Measurements from ENCODE around the gene BATF2.
"Not testable (repeated sequence)": the region's sequence is repeated elsewhere in the genome, so short reads cannot be mapped to it uniquely, and the experiment has no call there.

The BATF2 gene

DNA sequence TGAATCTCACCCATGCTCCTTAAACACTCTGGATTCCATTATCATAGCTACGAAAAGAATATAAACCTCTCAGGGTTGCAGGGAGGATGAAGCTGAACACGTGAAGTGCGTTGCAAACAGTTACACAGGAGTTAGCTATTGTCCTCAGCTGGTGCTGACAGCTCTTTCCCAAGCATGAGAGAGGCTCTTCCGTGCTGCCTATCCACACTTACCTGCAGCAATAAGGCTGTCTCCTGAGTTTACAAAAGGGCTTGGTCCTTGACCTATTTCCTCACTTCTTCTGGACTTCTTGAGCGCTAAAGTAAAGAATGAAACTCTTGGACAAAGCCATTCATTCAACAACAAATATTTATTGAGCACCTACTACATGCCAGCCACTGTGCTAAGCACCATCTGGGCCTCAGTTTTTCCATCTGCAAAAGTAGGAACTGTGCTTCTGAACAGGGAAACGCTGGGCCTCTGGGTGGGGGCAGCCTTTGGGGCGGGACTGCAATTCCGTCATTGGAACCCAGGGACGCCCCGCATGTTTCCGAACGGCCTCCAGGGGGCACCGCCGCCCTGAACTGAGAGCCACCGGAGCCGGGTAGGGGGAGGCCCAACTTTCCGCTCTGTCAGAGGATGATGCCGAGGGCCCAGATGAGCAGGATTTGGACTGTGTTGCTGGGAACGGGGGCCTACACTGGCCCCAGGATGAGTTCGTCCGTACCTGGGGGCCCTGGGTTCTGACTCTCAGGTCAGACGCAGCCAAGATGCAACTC, 16.5 kb upstream of the BATF2 start:
- peak; percentile 88 for DNase-seq

DNA sequence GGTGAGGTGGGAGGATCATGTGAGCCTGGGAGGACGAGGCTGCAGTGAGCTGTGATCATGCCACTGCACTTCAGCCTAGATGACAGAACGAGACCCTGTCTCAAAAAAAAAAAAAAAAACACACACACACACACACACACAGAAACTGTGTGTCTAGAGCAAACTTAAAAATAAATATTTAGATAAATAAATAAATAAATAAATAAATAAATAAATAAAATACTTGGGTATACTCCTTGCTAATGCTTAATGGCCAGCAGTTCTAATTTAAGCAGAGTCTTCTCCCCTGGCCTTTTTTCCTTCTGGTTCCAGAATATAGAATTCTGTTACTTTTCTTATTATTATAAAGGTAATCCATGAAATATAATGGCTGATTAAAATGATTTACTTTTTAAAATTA, 12.1 kb upstream of the BATF2 start:
- no peak for DNase-seq

DNA sequence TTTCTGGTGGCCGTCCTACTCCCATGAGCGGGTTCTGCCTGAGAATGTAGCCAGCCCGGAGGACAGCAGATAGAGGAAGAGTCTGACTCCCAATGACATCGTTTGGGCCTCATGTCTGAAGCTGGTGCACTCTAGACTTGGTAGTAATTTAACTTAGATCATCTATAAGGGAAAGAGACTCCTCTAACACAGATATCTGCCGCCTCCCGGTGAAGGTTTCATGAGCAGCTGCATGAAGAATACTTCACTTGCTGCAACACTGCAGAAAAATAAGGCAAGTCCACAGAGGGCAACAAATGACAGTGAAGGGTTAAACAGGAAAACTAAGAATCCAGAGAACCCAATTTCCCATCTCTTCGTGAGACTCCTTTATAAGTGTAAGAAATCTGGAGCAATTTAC, 11.2 kb upstream of the BATF2 start:
- DNase-seq: no peak

DNA sequence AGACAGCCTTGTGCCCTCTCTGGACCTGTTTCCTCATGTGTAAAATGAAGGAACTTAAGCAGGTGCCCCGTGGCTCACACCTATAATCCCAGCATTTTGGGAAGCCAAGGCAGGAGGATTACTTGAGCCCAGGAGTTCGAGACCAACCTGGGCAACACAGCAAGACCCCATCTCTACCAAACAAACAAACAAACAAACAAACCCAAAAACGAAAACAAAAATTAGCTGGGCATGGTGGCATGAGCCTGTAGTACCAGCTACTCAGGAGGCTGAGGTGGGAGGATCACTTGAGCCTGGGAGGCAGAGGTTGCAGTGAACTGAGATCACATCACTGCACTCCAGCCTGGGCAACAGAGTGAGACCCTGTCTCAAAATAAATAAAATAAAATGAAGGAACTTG, 7.2 kb upstream of the BATF2 start:
- DNase-seq: not testable (repeated sequence)

DNA sequence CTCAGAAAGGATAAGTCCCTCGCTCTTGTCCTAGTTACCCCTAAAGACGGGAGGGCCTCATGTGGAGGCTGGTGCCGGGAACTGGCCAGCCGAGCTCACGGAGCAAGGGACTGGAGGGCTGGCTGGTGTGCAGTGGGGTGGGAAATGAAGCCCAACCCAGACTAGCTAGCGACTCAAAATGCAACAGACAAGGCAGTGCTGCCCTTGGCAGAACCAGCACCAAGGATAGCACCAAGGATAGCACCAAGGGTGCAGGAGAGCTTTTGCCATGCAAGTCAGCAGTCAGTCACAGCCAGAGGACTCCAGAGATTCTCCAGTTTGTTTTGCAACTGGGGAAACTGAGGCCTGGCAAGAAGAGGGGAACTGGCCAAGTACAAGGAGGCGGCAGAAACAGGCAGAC, 6.5 kb upstream of the BATF2 start:
- no peak for DNase-seq

DNA sequence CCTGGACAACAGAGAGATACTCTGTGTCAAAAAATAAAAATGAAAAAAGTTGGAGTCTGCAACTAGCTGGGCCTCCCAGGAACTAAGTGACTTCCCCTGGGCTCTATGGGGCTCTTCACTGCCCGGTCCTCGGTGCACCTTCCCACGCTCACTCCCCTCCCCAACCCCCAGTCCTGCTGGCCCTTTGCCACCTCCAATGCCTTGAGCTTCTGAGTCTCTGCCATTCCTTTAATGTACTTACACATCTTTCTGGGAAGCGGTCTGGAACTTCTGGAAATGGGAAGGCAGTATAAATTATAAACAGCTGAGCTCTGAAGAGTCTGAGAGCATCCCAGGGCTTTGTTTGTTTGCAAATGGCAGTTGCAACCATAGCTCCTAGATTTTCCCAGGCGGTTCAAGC, 5.9 kb upstream of the BATF2 start:
- DNase-seq: no peak

DNA sequence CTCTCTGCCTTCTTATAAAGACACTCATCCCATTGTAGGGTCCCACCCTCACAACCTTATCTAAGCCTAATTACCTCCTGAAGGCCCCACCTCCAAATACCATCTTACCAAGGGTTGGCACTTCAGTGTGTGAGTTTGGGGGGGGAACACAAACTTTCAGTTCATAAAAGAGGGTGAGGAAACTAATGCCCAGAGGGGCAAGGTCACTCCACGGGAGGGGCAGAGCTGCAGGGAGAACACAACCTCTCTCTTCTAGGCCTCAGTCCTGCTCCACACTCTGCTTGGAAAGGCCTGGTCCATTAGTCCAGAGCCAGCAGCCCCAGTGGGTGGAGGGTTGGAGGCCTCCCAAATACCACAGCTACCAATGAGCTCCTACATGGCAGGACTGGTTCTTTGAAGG, 2.7 kb upstream of the BATF2 start:
- no peak for DNase-seq

DNA sequence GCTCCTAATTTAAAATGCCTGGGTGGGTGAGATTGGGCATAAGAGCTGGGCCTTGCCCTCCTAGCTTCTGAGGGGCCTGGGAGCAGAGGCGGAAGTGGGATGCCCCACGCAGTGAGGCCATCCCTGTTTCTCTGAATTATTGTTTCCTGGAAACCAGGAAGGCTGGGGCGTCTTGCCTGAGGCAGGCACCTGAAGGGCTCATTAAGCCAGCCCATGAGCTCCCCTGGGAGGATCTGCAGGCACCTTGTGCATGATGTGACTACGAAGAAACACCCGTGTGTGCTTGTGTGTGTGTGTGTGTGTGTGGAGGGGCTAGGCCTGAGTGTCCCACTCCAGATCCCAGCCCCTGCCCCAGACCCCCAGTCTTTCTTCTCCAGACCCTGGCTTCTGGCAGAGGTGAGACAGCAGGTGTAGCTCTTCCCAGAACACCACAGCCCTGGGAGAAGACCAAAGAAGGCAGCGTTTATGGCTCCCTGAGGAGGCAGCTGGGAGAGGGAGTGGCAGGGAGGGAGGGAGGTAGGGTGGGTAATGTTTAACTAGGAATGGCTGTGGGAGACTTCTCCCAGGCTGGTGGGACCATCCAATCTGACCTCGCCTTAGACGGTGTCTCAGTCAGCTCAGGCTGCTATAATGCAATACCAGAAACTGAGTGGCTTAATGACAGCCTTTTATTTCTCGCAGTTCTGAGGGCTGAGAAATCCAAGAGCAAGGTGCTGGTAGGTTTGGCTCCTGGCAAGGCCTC, 2.1 kb upstream of the BATF2 start:
- no peak for DNase-seq

DNA sequence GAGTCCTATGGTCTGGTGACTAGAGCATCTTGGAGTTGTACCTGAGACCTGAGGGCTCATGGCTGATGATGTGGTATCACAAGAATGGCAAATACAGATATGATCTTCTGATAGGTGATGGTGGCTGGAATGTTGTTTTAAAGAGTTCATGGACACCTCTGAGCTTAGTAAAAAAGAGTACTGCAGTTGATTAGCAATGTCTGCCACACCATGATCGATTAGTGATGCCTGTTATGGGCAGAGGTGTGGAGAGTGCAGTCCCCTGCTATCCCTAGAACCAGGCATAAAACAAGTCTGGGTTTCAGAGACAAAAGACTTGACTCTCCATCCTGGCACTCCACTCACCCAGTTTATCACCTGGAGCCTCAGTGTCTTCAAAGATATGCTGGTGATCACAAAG, 1.4 kb upstream of the BATF2 start:
- no peak for DNase-seq

DNA sequence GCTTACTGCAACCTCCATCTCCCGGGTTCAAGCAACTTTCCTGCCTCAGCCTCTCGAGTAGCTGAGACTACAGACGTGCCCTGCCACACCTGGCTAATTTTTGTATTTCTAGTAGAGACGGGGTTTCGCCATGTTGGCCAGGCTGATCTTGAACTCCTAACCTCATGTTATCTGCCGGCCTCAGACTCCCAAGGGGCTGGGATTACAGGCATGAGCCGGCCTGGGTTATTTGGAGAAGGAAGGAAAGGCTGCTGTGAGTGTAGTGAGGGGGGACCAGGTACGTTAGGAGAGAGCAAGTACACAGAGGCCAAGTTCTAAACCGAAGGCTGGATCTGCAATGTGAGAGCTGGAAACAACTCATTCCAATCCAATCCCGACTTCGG, 453 bp downstream of the BATF2 start:
- DNase-seq: no peak

DNA sequence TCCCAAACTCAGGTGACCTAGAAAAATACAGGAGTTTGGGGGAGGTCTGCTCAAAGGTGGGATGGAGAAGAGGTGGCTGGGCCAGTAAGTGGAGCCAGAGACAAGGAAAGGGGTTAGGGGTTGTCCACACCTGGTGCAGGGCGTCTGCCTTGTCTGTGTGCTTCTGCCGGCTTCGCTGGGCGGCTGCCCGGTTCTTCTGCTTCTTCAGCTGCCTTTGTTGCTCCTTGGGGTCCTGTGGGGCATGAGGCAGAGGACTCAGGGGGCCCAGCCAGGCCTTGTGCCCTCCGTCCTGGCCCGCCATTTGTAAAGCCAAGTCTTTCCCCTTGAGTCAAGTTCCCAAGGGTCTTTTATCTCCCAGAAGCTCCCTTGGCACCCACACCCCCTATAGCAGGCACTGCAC, 2.5 kb downstream of the BATF2 start:
- DNase-seq: no peak

DNA sequence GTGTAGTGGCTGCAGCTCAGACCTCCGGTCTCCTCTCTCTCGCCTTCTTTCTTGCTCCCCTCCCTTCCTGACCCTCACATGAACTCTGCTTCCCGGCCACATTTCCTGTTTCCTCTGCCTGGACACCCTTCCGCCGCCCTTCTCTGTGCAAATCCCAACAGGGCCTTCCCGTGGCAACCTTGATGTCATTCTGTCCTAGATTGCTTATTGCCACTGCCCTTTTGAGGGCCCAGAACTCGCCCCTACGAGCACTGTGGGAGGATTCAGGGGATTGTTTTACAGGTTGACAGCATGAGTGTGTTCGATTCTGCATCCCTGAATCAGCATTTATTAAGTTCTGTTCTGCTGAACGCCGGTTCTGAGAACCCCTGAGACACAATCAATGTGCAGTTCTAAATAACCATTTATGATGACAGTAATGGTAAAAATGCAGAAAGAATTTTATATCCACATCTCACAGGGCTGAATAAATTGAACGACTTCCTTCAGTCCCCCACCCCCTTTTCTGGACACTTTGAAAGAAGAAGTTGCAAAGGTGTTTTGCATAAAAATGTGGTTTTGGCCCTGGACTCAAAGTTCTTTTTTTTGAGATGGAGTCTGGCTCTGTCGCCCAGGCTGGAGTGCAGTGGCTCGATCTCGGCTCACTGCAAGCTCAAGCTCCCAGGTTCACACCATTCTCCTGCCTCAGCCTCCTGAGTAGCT, 6.4 kb downstream of the BATF2 start:
- no peak for DNase-seq

DNA sequence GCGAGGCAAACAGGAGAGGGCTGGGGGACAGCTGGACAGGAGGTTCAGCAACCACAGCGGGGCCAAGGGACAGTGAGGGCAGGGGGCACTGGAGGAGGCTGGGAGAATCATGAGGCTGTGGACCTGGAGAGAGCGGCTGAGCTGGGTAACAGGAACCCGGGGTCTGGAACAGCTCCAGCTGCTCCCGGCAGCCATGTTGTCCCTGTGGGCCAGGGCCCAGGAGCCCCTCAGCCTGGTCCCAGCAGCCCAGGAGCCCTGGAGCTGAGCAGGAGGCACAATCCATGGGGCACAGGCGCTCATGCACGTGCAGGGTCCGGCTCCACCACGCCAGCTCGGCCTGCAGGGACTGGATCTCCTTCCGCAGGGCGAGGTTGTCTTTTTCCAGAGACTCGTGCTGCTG, 7.4 kb downstream of the BATF2 start:
- DNase-seq: no peak

DNA sequence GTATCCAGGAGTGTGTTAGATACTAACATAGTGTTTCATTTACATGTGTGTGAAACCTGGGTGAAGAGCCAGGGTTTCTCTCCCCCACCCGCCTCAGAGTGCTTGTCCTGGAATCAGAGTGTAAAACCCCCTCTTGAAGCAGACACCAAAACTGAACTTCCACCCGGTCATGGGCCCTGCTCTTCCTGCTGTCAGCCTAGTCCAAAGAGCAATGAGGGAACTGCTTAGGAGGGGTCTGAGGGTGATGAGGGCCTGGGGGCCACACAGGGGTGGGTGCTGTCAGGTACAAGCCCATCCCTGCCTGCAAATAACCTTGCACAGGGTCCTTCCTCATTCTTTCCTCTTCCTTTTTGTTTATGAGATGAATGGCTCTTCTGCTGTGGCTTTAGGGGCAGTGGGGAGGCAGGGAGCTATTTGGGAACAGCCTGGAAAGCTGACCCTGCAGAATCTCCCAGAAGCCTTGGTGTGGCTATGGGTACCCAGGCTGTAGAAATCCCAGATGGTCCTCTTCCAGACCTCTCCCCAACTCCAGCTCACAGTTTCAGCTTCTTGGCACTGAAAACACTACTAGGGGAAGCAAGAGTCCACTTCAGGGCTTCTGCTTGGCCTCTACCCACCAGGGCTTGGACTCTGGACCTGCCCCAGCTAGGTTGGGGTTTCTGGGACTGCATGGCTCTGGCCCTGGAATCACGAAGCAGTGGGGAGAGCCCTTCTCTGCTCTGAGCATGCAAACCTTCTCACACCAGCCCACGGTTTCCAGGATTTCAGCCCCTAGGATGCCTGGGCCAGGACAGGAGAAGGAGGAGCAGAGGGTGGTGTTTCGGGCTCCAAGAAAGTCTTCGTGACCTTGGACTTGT, 8.5 kb downstream of the BATF2 start:
- no peak for DNase-seq

DNA sequence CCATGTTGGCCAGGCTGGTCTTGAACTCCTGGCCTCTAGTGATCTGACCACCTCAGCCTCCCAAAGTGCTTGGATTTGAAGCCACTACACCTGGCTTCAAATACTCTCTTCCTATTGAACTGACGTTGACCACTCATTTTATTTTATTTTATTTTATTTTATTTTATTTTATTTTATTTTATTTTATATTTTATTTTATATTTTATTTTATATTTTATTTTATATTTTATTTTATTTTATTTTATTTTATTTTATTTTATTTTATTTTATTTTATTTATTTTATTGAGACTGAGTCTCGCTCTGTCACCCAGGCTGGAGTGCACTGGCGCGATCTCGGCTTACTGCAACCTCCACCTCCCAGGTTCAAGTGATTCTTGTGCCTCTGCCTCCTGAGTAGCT, 13.4 kb downstream of the BATF2 start:
- not testable (repeated sequence) for DNase-seq

DNA sequence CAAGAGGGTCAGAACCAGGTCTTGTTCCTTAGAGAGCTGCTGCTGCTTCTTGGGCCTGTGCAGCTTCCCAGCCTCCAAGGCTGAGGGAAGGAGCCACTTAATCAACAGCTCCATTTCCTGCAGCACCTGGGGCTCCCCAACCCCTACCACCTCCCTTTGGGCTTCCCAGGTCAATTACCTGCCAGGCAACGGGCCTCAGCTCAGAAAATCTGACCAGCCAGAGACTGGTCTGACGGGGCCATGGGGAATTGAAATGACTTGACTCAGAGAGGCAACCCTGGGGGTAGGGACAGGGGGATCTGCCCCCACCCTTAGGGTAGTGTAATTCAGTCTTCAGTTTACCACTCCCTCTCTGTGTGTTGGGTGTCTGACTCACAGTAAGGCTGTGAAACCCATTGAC, 20.1 kb downstream of the BATF2 start:
- DNase-seq: no peak

DNA sequence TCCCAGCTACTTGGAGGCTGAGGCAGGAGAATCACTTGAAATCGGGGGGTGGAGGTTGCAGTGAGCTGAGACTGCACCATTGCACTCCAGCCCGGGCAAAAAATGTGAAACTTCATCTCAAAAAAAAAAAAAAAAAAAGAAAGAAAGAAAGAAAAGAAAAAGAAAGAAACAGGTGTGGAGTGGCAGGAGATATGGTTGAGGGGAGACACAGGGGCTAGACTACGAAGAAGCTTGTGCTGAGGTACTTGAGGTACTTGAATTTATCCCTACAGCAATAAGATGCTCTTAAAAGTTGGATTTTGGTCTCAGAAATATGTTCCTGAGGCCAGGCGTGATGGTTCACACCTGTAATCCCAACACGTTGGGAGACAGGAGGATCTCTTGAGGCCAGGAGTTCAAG, 22.6 kb downstream of the BATF2 start:
- DNase-seq: no peak

DNA sequence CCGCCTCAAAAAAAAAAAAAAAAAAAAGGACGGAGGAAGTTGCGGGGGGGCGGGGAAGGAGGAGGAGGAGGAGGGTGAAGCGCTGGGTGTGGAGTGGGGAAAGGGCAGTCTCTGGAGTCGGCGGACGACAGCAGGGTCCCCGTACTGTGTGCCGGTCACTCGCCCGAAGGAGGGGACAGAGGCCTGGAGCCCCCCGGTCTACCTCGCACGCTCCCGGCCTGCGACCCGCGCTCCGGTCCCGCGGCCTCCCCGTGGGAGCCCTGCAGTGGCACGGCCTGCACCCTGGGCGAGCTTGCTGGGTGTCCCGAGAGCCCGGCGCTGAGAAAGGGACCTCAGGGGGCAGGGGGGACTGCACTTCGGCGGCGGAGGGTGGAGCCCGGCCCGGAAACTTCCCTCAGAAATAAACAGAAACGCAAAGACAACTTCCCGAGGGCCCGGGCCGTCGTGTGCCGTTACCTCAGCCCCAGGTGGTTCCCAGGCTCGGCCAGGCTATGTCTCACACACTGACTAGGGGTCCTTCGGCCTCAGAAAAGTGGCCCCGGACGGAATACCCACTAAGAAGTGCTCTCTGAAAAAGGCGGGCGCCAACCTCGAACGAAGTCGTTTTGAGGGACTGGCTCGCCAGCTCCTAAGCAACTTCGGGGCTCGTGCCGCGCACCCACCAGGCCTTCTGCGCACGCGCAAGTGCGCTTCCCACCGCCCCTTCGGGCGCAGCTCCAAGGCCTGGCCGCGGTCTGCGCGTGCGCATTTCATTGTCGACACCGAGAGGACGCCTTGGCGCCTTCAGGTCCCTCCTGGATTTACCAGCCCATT, 25.1 kb downstream of the BATF2 start, which contains the start of gene MAJIN:
TSS of gene MAJIN (minus strand) at position 688 of the 813 bp plus-strand sequence. CDS start 12,703 bp downstream, outside the sequence.
- DNase-seq: peak; percentile 80

DNA sequence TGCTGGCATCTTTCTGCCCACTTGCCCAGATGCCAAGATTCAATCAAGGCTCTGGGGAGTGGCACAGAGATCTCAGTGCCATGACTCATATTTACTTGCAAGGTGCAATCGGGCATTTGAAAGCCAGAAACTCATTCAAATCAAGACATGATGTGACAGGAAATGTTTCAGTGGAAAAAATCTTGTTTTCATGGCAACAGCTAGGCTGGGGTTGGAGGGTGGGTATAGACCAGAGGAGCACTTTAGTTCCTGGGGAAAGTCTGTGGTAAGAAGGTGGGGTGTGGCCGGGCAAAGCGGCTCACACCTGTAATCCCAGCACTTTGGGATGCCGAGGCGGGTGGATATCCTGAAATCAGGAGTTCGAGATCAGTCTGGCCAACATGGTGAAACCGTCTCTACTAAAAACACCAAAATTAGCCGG, 26.0 kb downstream of the BATF2 start:
- peak; percentile 8 for DNase-seq

DNA sequence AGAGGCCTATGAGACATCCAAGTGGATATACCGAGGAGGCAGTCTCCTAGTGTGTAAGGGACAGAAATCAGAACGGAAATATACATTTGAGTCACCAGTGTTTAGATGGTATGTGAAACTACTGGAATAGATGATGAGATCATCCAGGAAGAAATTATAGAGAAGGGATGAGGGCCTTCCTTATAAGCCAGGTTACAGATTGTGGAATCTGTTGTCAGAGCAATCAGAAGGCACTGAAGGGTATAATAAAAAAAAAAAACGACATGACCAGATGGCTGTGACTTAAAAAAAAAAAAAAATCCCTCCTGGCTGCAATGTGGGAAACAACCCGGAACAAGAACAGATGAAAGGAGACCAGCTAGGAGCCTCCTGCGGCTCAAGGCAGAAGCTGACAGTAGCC, 27.6 kb downstream of the BATF2 start:
- no peak for DNase-seq

DNA sequence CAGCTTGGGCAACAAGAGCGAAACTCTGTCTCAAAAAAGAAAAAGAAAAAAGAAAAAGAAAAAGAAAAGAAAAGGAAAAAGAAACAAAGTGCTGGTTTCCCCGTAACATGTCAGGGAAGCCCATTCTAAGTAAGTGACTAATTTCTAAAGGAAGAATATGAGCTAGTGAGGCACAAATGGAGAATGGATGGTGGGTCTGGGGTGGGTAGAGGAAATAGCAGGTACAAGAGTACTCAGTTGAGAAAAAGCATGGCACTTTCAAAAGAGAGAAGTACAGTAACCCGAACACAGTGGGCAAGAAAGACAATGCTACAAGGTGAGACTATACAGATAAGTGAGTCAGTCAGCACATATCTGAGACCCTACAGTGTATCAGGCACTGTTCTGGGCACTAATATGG, 29.4 kb downstream of the BATF2 start:
- DNase-seq: no peak

DNA sequence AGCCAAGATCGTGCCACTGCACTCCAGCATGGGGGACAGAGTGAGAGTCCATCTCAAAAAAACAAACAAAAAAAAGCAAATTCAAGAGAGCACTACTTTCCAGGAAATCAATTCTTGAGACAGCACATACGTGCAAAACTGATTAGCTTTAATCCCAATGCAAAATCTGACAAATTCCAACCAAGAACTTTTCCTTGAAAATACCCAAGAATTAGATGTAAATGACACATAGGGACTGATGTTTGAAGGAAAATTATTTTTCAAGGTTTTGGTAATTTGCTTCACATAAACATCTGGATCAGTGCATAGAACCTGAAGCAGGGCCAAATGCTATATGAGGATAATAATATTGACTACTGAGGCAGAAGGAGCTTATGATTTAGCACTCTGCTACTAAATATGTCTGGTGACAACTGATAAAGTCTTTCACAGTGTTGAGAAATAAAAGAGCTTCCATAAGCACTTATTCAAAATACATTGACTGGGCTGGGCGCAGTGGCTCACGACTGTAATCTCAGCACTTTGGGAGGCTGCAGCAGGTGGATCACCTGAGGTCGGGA, 33.6 kb downstream of the BATF2 start:
- DNase-seq: no peak
